Stimulated activated CD4-positive, alpha-beta T cell treated with anti-CD3 and anti-CD28 coated beads, Interleukin-2, amount 100 ng/mL, for 4 hours (primary cell): ENCODE data around the gene DLX5.

Experiments used
- DNase-seq: peaks from one replicate; pipeline ENCODE4 v3.0.0-alpha.2; 2020; ENCODE audit warnings: low read depth

Gene DLX5

DNA sequence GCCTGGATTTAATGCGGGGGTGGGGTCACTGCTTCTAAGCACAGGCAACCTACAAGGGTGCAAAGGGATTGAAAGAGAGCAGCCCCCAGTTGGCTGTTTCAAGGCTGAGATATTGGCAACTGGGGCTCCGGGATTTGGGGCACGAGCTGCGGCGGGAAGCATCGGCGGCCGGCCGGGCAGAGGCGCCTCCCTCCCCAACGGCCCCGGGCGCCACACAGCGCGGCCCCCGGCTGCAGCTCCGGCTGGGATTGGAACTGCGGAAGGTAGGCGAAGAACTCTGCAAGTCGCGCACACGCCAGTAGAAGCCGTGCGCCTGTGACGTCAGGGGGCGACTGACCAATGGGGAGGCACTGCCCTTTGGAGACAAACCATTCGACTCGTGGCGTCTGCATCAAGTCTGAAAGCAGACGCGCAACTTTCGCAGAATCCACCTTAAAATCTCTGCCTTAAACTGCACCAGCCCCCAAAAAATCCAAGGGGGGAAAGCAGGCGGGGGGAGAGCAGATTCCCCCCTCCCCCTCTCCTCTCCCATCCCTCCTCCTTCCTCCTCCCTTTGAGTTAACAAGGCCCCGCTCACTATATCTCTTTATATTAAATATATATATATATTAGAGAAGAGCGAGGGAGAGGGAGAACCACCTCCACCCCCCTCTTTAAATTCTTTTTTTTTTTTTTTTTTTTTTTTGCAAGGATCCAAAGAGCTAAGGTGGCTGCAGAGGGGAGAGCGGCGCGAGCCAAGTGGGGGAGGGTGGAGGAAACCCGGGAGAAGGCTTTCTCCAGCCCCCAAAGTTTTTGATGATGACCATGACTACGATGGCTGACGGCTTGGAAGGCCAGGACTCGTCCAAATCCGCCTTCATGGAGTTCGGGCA, 19.2 kb downstream of the DLX5 start, which contains the start of gene DLX6:
Gene DLX6 (plus strand): TSS at position 371 of the 872 bp plus-strand sequence. CDS start 425 bp downstream, at position 796.
- DNase-seq, result no peak

DNA sequence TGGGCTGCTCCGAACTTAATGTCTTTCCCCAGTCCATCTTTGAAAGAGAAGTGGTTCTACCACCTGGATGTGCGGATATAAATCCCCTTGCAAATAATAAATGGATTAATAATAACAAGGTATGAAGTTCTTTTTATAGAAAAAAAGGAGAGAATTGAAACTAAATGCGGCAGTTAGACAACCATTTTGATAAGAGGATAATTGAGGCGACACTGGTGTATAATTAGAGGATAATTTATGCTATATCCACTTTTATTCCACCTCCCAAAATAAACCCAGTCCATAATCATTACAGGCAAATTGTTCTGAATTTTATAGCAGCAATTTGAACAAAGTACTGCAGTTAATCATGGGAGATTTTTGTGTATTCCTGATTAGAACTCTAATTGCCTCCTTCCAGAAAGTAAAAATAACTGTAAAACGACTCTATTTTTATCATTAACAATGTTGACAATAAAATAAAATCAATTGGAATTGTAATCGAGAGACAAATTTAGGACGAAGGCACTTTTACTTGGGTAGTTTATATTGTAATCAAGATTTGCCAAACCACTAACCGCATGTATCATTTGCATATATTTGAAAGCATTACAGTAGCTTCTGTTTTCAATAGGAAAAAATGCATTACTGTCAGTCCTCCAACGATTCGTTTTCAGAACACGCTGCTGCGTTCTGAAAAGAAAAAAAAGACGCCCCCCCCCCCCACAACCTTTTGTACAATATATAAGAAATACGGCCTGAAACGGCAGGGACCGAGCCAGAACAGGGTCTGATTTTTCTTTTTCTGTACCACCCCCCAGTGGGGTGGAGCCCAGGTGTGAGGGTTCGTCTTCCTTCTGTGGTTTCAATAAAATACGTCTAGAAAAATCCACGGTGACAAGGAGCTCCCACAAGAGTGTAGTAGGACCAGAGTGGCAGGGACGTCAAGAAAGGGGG, 20.1 kb downstream of the DLX5 start:
- no peak for DNase-seq

DNA sequence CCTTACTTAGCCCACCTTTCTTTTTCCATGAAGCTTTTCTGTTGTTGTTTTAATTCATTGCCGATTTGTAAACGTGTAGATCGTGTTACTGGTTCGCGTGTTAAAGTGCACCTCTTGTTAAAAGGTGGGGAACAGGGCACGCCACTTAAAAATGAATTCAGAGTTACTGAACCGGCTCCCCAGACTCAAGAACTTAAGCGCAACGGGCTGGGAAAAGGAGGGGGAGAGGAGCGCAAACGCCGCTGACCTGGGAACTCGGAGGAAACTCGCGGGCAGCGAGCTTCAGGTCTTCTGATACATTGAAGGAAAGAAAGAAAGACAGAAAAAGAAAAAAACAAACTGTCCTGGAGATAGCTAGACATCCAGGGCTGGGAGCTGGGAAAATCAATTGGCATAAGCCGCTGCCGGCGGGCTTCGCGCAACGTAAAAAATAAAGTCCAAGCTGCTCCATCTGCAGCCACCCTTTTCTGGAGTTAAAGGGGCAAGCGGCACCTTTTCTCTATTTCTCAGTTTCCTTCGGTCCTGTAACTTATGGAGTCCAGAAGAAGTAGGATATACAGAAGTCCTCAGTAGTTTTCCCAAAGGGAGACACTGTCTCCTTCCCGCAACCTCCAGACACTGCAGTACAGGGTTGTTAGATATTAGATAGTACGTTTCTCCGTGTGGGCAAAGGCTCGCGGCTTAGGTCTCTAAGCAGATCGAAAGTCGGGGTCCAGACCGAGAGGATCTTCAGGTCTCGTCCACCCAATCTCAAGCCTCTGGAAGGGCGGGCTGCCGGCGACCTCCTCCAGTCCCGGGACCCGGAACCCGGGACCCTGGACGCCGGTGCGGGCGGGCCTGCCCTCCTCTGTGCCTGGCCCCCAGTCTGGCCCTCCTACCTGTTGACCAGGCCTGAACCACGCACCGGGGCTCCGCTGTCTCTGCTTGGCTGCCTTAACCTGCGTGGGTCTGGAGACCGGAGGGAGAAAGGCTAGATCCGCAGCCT, 21.1 kb downstream of the DLX5 start:
- DNase-seq, result no peak

DNA sequence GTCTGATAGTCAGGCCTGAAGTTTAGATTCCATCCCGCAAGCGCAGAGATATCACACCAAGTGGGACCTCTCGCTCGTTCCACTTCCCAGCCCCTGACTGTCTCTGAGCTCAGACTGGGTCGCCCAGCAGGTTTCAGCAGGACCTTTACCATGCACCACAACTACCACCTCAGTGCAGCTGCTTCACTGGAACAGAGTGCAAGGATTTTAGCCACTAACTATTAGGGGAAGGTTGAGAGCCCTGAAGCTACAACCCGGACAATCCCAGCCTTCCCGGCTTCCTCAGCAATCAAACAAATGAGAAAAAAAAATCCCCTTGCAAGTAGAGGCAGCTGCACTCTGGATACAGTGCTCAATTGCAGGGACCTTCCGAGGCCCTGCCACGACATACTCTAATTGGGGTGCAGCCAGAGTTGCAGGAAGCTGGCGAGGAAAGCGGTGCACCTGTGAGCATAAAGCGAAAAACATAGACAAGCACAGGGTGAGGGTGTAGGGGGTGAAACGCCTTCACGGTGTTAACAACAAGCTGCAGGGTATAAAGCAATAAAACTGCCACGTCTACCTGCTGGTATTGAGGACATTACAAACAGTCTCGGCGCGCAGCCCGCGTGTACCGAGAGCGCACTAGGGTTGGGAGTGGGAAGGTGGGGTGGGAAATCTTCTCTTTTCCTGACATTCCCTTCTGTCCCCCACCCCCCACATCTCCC, 21.9 kb downstream of the DLX5 start:
- DNase-seq, result no peak

DNA sequence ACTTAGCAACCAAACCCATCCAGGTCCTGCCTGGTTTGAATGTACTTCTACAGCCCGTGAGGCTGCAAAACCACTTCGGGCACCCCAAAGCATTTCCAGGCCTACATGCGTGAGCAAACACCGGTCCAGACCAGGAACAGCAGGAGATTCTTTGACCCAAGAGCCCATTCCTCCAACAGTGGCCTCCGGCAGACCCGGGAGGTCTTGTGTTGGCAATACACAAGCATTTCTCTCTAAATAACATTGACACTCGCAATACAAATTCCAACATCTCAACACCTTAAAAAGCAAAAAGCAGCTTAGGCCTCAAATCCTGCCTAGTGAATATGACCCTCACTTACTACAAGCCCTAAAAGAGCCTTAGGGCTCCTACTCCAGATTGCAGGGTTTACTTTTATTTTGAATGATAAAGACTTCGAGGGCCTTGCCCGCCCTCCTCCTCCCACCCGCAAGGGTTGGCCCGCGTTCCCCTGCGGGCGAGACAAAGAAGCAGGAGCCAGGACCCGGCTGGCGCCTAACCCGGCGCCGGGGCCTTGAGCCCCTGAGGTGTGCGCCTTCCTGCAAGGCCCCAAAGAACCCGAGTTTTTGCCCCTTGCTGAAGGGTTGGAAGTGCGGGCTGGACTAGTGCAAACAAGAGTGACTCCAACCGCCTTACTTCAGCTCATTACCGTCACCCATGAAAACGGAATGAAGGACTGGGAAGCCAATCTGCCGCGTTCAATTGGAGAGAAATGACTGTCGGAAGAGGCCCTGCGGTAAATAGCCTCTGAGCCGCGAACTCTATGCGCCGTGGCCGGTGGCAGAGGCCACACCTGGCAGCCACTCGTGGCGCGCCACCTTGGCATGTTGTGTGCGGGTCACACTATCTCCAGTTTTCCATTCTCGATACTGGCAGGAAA, 22.7 kb downstream of the DLX5 start:
- DNase-seq, result no peak

DNA sequence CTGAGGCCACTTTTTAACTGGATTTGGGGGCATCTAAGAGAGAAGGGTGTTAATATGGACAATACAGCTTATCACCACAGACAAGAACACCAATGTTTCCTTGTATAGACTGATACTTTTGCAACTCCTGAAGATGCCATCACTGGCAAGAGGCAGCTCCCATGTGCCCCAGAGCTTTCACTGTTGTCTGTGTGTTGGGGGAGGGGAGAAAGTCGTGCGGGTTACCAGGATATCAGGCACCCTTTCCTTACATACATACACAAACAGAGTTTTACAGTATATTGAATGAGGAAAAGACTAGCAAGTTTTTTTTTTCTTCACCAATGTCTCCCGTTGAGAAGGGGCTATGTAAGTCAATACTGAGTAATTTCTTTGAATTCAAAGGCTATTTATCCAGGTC, 23.4 kb downstream of the DLX5 start:
- DNase-seq, result no peak

DNA sequence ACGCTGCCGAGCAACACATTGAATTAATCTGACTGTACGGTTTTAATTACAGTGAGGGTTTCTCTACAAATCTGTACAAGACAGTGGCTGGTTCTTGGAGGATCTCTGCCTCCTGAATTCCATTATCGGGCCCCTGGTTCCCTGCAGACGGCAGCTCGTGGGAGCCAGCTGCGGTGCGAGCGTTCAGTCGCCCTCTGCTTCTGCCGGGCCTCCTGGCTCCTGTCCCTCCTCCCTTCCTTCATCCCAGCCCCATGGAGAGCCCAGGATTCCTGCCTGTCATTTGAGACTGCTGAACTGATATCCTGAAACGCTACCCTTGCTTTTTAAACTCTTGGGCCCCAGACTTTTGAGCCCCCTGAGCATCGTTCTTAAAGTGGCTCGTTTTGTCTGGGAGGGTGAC, 25.9 kb downstream of the DLX5 start:
- no peak for DNase-seq

DNA sequence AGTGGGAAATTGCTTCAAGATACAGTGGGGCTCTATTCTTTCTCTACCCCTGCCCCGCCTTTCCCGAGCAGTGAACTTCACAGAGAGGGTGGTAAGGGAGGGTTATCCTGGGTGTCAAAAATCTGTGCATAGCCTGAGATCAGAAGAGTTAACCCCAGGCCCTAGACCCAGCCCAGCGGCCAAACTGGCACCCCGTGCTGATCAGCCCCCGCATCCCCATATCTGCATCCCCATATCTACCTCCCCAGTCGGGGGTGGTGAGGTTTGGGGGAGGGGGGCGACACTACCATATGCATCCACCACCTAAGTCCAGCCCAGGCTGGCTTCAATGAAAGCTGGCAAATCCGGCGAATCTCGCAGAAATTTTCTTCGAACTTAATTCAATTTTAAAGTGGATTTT, 26.3 kb downstream of the DLX5 start:
- DNase-seq, result no peak

DNA sequence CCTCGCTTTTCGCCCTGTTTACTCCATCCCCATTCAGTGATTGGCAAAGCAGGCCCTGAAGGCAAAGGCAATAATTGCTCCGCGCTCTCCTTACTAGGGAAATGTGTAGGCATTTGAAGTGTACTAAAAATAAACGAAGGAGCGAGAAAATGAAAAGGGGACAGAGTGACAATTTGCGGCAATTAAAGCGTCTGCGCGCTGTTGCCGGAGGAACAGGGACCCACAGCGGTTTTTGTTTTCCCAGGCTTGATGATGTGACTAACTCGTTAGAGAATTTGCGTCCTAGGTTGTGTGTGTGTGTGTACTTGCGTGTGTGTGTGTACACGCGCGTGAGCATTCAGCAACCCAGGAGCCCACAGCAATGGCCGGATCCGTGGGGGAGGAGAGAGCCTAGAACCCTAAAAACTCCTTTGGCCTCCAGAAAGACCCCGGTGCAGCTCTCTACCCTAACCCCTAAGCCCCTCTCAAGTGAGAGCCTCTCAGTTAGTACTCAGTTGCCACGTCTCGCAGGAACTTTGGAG, 27.1 kb downstream of the DLX5 start:
- no peak for DNase-seq

DNA sequence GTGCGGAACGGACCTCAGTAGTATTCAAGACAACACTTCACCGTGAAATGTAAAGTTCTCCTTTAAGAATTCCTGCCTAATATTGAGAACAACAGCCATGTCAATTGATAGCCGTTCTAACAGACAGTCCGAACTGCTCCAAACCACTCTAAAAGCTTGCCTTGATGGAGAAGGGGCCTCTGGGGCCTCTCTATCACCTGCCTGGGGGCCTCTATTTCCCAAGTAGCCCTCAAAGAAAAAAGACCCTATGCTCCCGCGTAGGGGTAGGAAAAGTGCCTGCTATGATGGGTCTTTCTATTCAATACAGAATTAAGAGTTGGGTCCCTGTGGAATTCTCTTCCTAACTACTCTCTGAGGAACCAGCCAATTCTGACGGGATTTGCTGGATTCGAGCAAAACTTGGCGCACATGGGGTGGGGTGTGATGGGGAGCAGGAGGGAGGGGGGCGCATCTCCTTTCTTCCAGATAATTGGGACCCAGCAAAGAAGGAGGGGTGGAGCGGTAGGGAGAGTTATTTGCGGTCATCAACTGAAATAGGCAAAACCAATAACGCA, 27.6 kb downstream of the DLX5 start:
- no peak for DNase-seq

DNA sequence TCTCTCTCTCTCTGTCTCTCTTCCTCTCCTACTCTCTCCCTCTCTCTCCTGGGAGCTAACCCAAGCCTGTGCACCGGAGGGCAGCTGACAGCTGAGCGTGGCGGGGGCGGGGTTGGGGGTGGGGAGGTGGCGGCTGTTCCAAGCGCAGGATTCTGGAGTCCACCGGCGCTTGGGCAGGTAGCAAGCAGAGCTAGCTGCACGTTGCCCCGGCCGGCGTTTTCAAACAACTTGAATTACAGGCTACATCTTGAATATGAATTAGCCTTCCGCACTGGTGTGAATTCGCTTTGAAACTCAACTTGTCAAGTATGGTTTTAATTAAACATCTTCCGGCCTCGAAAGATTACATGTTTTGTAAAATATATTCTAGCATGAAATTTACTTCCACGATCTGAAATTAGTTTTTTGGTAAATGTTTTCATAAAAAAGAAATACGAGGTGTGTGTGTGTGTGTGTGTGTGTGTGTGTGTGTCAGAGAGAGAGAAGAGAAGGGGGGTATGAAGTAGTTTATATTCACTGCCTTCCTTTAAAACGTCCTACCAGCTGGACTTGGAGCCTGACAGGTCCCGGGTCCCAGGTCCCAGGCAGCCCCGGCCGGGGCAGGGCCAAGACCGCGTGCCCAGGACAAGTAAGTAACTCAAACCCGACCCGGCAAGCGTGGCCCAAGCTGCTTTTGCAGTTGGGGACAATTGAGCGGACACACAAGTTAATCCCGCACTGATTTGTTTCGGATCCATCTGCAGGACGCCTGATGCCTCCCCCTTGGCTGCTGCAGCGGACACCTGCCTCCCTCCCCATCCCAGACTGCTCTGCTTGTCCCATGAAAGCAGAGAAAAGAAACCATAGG, 28.3 kb downstream of the DLX5 start:
- DNase-seq, result no peak

DNA sequence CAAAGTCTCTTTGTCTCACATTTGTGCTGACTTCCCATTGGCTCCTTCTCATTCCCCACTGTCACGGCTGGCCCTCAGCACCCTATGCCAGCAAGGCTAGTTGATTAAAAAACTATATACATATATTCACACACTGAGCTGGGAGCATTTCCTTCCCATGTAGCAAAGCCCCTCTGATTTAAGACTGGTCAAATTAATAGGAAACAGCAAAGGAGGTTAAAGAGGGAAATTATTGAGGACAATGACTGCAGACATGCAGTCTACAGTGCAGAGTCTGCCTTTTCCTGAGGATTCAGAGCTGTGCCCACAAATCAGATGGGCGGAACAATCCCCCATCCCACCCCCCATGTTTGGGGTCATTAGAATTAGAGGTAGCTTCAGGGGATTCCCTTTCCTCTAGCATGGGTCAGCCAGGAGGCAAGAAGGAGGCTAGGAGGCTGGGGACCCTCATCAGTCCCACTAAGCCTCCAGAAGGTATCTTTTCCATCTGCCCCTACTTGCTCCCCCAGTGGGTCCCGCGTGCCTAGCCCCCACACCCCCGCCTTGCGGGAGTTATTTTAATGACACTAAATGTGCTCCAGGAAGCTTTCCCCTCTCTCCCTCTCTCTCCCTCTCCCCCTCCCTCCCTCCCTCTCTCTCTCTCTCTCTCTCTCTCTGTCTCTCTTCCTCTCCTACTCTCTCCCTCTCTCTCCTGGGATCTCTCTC, 29.1 kb downstream of the DLX5 start:
- no peak for DNase-seq

DNA sequence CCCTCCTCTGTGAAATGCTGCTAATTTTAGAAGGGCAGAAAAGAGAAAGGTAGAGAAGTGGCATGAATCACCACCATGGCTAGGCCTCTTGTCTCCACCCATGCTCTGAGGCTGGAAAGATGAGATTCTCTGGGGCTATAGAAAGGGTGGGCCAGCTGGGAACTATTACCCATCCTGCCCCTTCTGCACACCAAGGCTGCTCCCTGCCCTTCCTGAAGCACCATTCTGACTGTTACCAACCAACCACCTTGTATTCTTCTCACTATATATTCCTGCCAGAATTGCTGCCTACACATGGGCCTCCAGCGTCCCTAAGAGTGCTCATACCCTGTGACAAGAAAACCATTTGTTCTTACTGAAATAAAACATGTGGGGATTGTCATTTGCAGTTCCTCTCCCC, 30.7 kb downstream of the DLX5 start:
- DNase-seq, result no peak

DNA sequence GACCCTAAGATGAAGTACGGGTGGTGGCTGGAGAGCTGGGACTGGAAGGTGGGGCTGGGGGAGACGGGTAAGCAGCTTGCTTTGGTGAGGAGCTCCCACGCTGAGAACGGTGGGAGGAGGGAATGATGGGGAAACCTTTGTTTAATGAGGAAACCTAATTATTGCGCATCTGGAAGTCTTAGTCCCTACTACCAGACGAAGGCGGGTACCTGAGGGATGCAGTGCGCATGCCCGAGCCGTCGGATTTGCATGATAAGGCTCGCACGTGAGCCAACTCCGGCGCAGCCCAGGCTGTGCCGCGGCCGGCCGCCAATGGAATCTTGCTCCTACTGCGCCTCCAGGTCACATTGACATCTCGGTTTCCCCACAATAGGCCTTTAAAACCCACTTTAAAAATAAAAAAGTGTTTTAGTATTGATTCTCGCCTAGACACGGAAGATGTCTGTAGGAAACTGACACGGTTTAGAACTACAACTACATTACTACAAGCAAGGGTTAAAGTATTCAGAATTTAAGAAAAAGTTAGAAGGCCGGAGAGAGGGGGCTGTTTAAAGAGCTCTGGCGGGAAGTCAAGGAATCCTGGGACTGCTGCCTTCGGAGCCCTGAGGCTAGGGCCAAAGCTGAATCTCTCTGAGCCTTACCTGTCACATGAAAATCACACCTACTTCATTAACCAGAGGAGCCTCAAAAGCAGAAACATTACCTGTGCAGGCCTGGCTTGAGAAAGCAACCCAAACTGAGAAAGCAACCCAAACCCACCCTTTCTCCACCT, 31.4 kb downstream of the DLX5 start:
- DNase-seq, result no peak

DNA sequence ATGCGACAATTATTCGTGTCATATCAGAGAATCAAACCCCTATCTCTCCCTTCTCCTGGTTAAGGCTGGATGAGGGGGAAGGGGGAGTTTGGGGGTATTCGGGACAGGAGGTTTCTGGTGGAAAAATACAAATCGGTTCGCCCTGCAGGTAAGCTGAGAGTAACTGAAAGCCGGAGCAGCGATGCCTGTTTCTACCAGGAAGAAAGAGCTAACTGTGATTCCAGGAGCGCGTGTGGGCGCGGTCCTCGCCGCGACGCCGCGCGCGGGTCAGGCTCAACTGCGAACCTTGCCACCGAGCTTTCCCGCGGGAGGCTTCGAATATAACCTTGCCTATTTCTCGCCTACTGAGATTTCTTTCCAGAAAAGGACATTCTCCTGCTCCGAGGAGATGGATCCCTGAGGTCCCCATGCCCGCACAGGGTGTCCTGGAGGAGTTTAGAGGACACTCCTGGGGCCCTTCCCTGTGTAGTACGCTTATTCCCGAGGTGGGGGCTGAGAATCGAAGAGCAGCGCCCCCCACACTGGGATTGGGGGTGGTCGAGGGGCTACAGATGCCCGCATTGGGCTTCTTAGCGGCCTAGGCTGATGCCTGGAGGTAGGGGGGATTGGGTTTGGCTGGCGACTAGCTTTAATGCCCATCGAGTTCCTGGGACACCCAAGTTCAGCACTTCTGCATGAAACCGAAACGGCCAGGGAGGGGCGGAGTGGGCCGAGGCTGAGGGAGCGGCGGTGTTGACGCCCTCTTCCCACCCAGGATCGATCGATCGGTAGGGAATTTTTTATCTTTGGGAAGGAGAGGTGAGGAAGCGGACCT, 32.2 kb downstream of the DLX5 start:
- DNase-seq, result no peak

DNA sequence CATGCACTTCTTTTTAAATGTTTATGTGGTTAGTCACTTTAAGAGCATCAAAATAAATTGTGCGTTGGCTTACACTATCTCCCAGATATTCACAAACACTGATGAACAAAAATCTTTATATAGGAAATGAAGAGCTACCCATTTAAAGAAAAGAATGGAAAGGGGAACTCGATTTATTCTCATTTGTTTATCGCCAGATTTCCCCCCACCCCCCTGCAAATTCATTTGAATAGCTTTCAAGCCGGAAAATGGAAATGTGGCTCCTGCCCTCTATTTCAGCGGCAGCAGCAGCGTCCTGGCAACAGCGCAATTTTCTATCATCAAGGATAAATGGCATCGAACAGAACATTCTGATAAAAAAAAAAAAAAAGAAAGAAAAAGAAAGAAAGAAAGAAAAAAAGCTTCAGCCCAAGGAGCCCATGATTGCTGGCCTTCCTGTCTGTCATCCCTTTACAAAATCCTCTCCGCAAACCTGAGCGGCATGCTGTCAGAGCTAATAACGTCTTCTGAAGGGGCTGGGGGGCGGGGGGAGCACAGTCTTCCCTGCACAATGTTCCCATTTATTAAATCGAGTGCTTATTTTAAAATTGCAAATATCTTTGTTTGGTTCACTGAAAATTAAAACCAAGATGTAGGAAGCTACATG, 33.0 kb downstream of the DLX5 start:
- DNase-seq, result no peak
